Parathyroid adenoma (tissue), 2 donors: Measurements from ENCODE around the gene ARL13B.
A peak's percentile ranks its signal among the peaks of the same experiment; 100 is the strongest.
"Not testable (repeated sequence)": the region's sequence is repeated elsewhere in the genome, so short reads cannot be mapped to it uniquely, and the experiment has no call there.

Experiments
- H2AFZ ChIP-seq: fragments of 300-600 bp; sonication (generic); one replicate; pipeline ENCODE4 v1.7.0; 2017; ENCODE audit warnings: antibody characterized with exemption, mild to moderate bottlenecking
- H3K27ac ChIP-seq: fragments of 300-600 bp; sonication (generic); one replicate; pipeline ENCODE4 v1.7.0; 2017
- H3K27me3 ChIP-seq: fragments of 300-600 bp; sonication (generic); one replicate; pipeline ENCODE4 v1.7.0; 2017; ENCODE audit warnings: low read length; ENCODE audit not compliant: control insufficient read depth, insufficient read depth
- H3K36me3 ChIP-seq: fragments of 300-600 bp; sonication (generic); one replicate; pipeline ENCODE4 v1.7.0; 2017; ENCODE audit warnings: low read length; ENCODE audit not compliant: control insufficient read depth, insufficient read depth
- H3K4me1 ChIP-seq: fragments of 300-600 bp; sonication (generic); one replicate; pipeline ENCODE4 v1.7.0; 2017; ENCODE audit warnings: control low read depth
- H3K4me2 ChIP-seq: fragments of 300-600 bp; sonication (generic); one replicate; pipeline ENCODE4 v1.7.0; 2017; ENCODE audit warnings: low read length
- H3K4me3 ChIP-seq: fragments of 300-600 bp; sonication (generic); one replicate; pipeline ENCODE4 v1.7.0; 2017; ENCODE audit warnings: low read depth, low read length
- H3K79me2 ChIP-seq: fragments of 300-600 bp; sonication (generic); one replicate; pipeline ENCODE4 v1.7.0; 2017; ENCODE audit warnings: control low read depth
- H3K9ac ChIP-seq: fragments of 300-600 bp; sonication (generic); one replicate; pipeline ENCODE4 v1.7.0; 2017; ENCODE audit warnings: mild to moderate bottlenecking
- H3K9me3 ChIP-seq: fragments of 300-600 bp; sonication (generic); one replicate; pipeline ENCODE4 v1.7.0; 2017; ENCODE audit warnings: low read length; ENCODE audit not compliant: control insufficient read depth
- CTCF ChIP-seq: fragments of 300-600 bp; sonication (generic); IDR thresholded peaks from one replicate; pipeline ENCODE4 v1.7.0; 2017; ENCODE audit warnings: antibody characterized with exemption, mild to moderate bottlenecking
- donor health status: primary hyperparathyroidism.

The ARL13B gene

GRCh38 chr3:94069194-94069813 lies 89.3 kb downstream of the ARL13B start:
- no peak overlapping the region for H2AFZ ChIP-seq
- H3K9ac ChIP-seq: no peak overlapping the region
- H3K36me3 ChIP-seq: no peaks in the 10 kb centered on the region
- H3K79me2 ChIP-seq: peaks cover 15% of the 10 kb centered on the region
- H3K27ac ChIP-seq: no peak overlapping the region
- H3K4me2 ChIP-seq: no peak overlapping the region
- no peaks in the 10 kb centered on the region for H3K27me3 ChIP-seq
- peak; percentile 77 for TF ChIP-seq CTCF
- no peaks in the 10 kb centered on the region for H3K4me1 ChIP-seq
- no peak overlapping the region for H3K4me3 ChIP-seq
- H3K9me3 ChIP-seq: no peaks in the 10 kb centered on the region

GRCh38 chr3:94070341-94070911 lies 90.5 kb downstream of the ARL13B start:
- Histone ChIP-seq H3K79me2 (peaks cover 15% of the 10 kb centered on the region), H3K9me3 (no peaks in the 10 kb centered on the region), H2AFZ (no peak overlapping the region), H3K4me3 (no peak overlapping the region), H3K27ac (no peak overlapping the region), H3K4me1 (no peaks in the 10 kb centered on the region), H3K36me3 (no peaks in the 10 kb centered on the region), H3K9ac (no peak overlapping the region), H3K4me2 (no peak overlapping the region), H3K27me3 (no peaks in the 10 kb centered on the region)
- TF ChIP-seq CTCF: no peak

- H3K9ac ChIP-seq: no peak overlapping the region
- no peaks in the 10 kb centered on the region for H3K4me1 ChIP-seq
- no peak overlapping the region for H3K27ac ChIP-seq
- no peaks in the 10 kb centered on the region for H3K36me3 ChIP-seq
- H3K4me3 ChIP-seq: no peak overlapping the region
- H2AFZ ChIP-seq: no peak overlapping the region
- H3K27me3 ChIP-seq: no peaks in the 10 kb centered on the region
- peaks cover 16% of the 10 kb centered on the region for H3K79me2 ChIP-seq
- H3K4me2 ChIP-seq: no peak overlapping the region
- TF ChIP-seq CTCF: no peak
- H3K9me3 ChIP-seq: no peaks in the 10 kb centered on the region
Measured at GRCh38 chr3:94071713-94072284, 91.8 kb downstream of the ARL13B start.

GRCh38 chr3:94076055-94076454 lies 96.1 kb downstream of the ARL13B start:
- peaks cover 13% of the 10 kb centered on the region for H3K79me2 ChIP-seq
- no peaks in the 10 kb centered on the region for H3K27me3 ChIP-seq
- TF ChIP-seq CTCF: no peak
- H3K36me3 ChIP-seq: no peaks in the 10 kb centered on the region
- H3K27ac ChIP-seq: no peak overlapping the region
- no peak overlapping the region for H3K4me2 ChIP-seq
- H2AFZ ChIP-seq: no peak overlapping the region
- no peaks in the 10 kb centered on the region for H3K9me3 ChIP-seq
- H3K4me3 ChIP-seq: no peak overlapping the region
- no peak overlapping the region for H3K9ac ChIP-seq
- H3K4me1 ChIP-seq: no peaks in the 10 kb centered on the region

GRCh38 chr3:94080552-94080951 lies 100.6 kb downstream of the ARL13B start:
- H3K79me2 ChIP-seq: not testable (repeated sequence)

More at GRCh38 chr3:94080552-94080951, 100.6 kb downstream of the ARL13B start:
- not testable (repeated sequence) for H3K4me2 ChIP-seq, H3K9ac ChIP-seq, H2AFZ ChIP-seq, H3K9me3 ChIP-seq, H3K4me1 ChIP-seq, H3K36me3 ChIP-seq, H3K27ac ChIP-seq, H3K4me3 ChIP-seq, H3K27me3 ChIP-seq
